ENCODE results near the gene MSMB.
"Not testable (repeated sequence)": the region's sequence is repeated elsewhere in the genome, so short reads cannot be mapped to it uniquely, and the experiment has no call there.

Gene MSMB

GRCh38 chr10:46046261-46046660, at the start of gene MSMB:
TSS of gene MSMB (minus strand) at chr10:46046269. CDS start at chr10:46046237, 32 bp downstream.
- no peak within 1 kb of the TSS for H3K4me3 ChIP-seq (ENCODE audit: low read depth, low read length)
- DNase-seq (ENCODE audit: low read depth), result no peak
- TF ChIP-seq CTCF (IDR thresholded peaks at IDR 0.05; ENCODE audit: low read depth, low read length, missing control alignments), result no peak

GRCh38 chr10:46094931-46095750, 49.1 kb upstream of the MSMB start:
- no peak for TF ChIP-seq CTCF (IDR thresholded peaks at IDR 0.05; ENCODE audit: low read depth, low read length, missing control alignments)
- no peak overlapping the region for H3K4me3 ChIP-seq (ENCODE audit: low read depth, low read length)
- DNase-seq (ENCODE audit: low read depth), result no peak

- DNase-seq (ENCODE audit: low read depth), result no peak
- no peak for TF ChIP-seq CTCF (IDR thresholded peaks at IDR 0.05; ENCODE audit: low read depth, low read length, missing control alignments)
- H3K4me3 ChIP-seq (ENCODE audit: low read depth, low read length), result no peak overlapping the region
Measured at GRCh38 chr10:46094197-46094500, 48.1 kb upstream of the MSMB start.

- not testable (repeated sequence) for H3K4me3 ChIP-seq (ENCODE audit: low read depth, low read length); DNase-seq (ENCODE audit: low read depth)
Measured at GRCh38 chr10:46093316-46094196, 47.5 kb upstream of the MSMB start.

GRCh38 chr10:46092524-46093081, 46.5 kb upstream of the MSMB start:
- TF ChIP-seq CTCF (IDR thresholded peaks at IDR 0.05; ENCODE audit: low read depth, low read length, missing control alignments), result no peak
- peak; percentile 24 for DNase-seq (ENCODE audit: low read depth)
- no peak overlapping the region for H3K4me3 ChIP-seq (ENCODE audit: low read depth, low read length)

- no peak for TF ChIP-seq CTCF (IDR thresholded peaks at IDR 0.05; ENCODE audit: low read depth, low read length, missing control alignments)
Measured at GRCh38 chr10:46091828-46092523, 45.9 kb upstream of the MSMB start.

More at GRCh38 chr10:46091828-46092523, 45.9 kb upstream of the MSMB start:
- H3K4me3 ChIP-seq (ENCODE audit: low read depth, low read length), result no peak overlapping the region
- DNase-seq (ENCODE audit: low read depth), result no peak
